MCF 10A (cell line): Measurements from ENCODE around the gene EPHB4. TPM values are rescaled to one million over a fixed set of nuclear protein-coding genes. Genes with fewer than 3 reads are reported as not detected.
"Not testable (repeated sequence)": the region's sequence is repeated elsewhere in the genome, so short reads cannot be mapped to it uniquely, and the experiment has no call there.

Experiments
- BruUV-seq: library from RNA; stranded (reverse); fragments of 400-500 nt; replicated peaks from 2 replicates; lab custom pipeline; 2021; lab: Mats Ljungman, UMichigan
- CTCF ChIA-PET: fragments of 300-600 bp; sonication (Branson Sonifier 250); formaldehyde crosslinking; extraction: SDS; loops from one replicate; lab custom pipeline; 2021; ENCODE audit warnings: antibody characterized with exemption, inconsistent platforms; lab: Yijun Ruan, JAX
- POLR2A ChIA-PET: fragments of 300-600, 350-650 bp; sonication (Branson Sonifier 250); formaldehyde crosslinking; extraction: SDS; loops from one replicate; lab custom pipeline; 2020; ENCODE audit warnings: antibody characterized with exemption, inconsistent platforms; lab: Yijun Ruan, JAX
- DNase-seq: peaks from one replicate; pipeline ENCODE4 v3.0.0-alpha.2; 2018; ENCODE audit not compliant: unreplicated experiment
- H3K27ac Mint-ChIP-seq: one replicate; pipeline ENCODE4 v1.8.0; 2022; ENCODE audit warnings: mild to moderate bottlenecking, low read depth, mixed read lengths; ENCODE audit not compliant: unreplicated experiment
- H3K27me3 Mint-ChIP-seq: one replicate; pipeline ENCODE4 v1.8.0; 2022; ENCODE audit warnings: mixed read lengths; ENCODE audit not compliant: insufficient read depth, unreplicated experiment
- H3K36me3 Mint-ChIP-seq: one replicate; pipeline ENCODE4 v1.8.0; 2022; ENCODE audit warnings: mild to moderate bottlenecking, moderate library complexity, mixed read lengths; ENCODE audit not compliant: insufficient read depth, unreplicated experiment
- H3K4me1 Mint-ChIP-seq: one replicate; pipeline ENCODE4 v1.8.0; 2022; ENCODE audit warnings: mixed read lengths; ENCODE audit not compliant: insufficient read depth, unreplicated experiment
- H3K4me3 Mint-ChIP-seq: one replicate; pipeline ENCODE4 v1.8.0; 2022; ENCODE audit warnings: mild to moderate bottlenecking, moderate library complexity, mixed read lengths; ENCODE audit not compliant: unreplicated experiment
- H3K9me3 Mint-ChIP-seq: one replicate; pipeline ENCODE4 v1.8.0; 2022; ENCODE audit warnings: mixed read lengths; ENCODE audit not compliant: unreplicated experiment
- CTCF ChIP-seq: fragments of 200-600 bp; IDR thresholded peaks from one replicate; pipeline ENCODE4 v1.8.0; 2022; ENCODE audit warnings: antibody characterized with exemption, mild to moderate bottlenecking; ENCODE audit not compliant: unreplicated experiment
- intact Hi-C: fragments of 100-400 bp; cut with micrococcal nuclease; formaldehyde crosslinking; loops from 2 replicates; pipeline ENCODE4 v1.14.1; 2022
- total RNA-seq: library from RNA; stranded (reverse); gene quantifications from 2 replicates; pipeline ENCODE4 v1.2.3, GENCODE V29; 2022

The EPHB4 gene
- total RNA-seq, 1 experiment from 2014 or later: 48.8 TPM

DNA sequence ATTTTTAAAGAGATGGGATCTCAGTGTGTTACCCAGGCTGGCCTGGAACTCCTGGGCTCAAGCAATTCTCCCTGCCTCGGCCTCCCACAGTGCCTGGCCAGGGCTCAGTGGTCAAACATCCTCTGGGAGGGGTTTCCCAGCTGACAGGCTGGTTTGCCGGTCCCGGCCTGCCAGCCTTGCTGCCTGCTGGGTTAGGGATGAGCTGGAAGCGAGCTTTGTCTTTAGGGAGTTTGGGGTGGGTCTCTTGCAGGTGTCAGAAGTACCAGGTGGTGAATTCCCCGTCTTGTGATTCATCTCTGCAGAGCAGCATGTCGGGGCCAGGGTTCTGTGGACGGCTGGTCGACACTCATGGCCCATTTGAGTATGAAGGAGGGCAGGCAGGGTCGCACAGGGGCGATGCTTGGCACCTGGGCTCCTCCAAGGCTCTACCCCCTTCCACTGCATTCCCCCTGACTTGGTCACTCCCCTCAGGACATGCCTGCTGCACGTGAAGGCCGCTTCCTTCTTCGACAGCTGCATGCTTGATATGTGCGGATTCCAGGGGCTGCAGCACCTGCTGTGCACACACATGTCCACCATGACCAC is 63.7 kb downstream of the EPHB4 start:
- POLR2A ChIA-PET: no interaction called here
- H3K4me1 Mint-ChIP-seq: no peaks in the 10 kb centered on the region
- intact Hi-C loops: no loop called here

DNA sequence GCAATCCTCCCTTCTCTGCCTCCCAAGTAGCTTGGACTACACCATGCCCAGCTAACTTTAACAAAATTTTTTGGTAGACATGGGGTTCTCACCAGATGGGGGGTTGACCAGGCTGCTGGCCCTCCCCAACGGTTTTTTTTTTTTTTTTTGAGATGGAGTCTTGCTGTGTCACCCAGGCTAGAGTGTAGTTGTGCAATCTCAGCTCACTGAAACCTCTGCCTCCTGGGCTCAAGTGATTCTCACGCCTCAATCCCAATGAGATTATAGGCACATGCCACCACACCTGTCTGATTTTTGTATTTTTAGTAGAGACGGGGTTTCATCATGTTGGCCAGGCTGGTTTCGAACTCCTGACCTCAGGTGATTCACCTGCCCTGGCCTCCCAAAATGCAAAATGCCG is 64.5 kb downstream of the EPHB4 start:
- H3K4me1 Mint-ChIP-seq, BruUV-seq, H3K36me3 Mint-ChIP-seq, H3K27ac Mint-ChIP-seq, H3K4me3 Mint-ChIP-seq, POLR2A ChIA-PET, H3K27me3 Mint-ChIP-seq, intact Hi-C loops, H3K9me3 Mint-ChIP-seq: not testable (repeated sequence)
- DNase-seq: peak; percentile 22
- CTCF ChIA-PET: interaction anchor here (0.6 to 1.7 kb wide), 3 partner anchors 38 to 306 kb away, joined by 3 to 7 read pairs (median 3); partner anchors contain the start of gene SLC12A9

More for the DNA sequence above, 63.7 kb downstream of the EPHB4 start:
- Mint-ChIP-seq H3K9me3 (no peaks in the 10 kb centered on the region), H3K4me3 (no peak overlapping the region), H3K27me3 (no peaks in the 10 kb centered on the region), H3K27ac (no peak overlapping the region), H3K36me3 (peaks cover 6% of the 10 kb centered on the region)
- no peak for TF ChIP-seq CTCF
- DNase-seq: peak; percentile 11
- CTCF ChIA-PET: interaction anchor here (0.6 to 1.7 kb wide), 6 partner anchors 37 to 306 kb away, joined by 3 to 7 read pairs (median 3); partner anchors contain the start of genes POP7 and SLC12A9
- BruUV-seq: no TSS peak

GRCh38 chr7:100759357-100760171 is 67.8 kb downstream of the EPHB4 start:
- BruUV-seq: no TSS peak
- CTCF ChIA-PET: interaction anchor here (0.6 to 0.7 kb wide), 2 partner anchors 40 to 54 kb away, joined by 3 read pairs; partner anchors contain the start of gene POP7
- intact Hi-C loops: no loop called here

DNA sequence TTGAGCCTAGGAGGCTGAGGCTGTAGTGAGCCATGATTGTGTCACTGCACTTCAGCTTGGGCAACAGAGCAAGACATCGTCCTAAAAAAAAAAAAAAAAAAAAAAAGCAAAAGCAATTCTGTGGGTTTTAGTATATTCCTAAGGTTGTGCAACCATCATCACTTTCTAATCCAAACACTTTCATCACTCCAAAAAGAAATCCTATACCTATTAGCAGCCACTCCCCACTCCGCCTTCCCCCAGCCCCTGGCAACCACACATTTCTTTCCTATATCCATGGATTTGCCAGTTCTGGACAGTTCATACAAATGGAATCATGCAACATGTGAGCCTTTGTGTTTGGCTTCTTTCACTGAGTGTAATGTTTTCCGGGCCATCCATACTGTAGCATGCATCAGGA is 73.6 kb downstream of the EPHB4 start:
- peaks cover 6% of the 10 kb centered on the region for H3K4me1 Mint-ChIP-seq
- no peak for TF ChIP-seq CTCF
- peaks cover 20% of the 10 kb centered on the region for H3K27me3 Mint-ChIP-seq
- no peak overlapping the region for H3K27ac Mint-ChIP-seq
- DNase-seq: peak; percentile 38
- ChIA-PET CTCF (interaction anchor here (0.5 kb wide), 1 partner anchor 19 kb away, joined by 6 read pairs; no protein-coding TSS in a partner anchor), POLR2A (no interaction called here)
- H3K9me3 Mint-ChIP-seq: no peaks in the 10 kb centered on the region
- H3K36me3 Mint-ChIP-seq: peaks cover 10% of the 10 kb centered on the region
- BruUV-seq: no TSS peak
- no peak overlapping the region for H3K4me3 Mint-ChIP-seq
- intact Hi-C loops: no loop called here

More at GRCh38 chr7:100759357-100760171, 67.8 kb downstream of the EPHB4 start:
- no peak for DNase-seq
- H3K9me3 Mint-ChIP-seq: no peaks in the 10 kb centered on the region
- H3K27ac Mint-ChIP-seq: no peak overlapping the region
- POLR2A ChIA-PET: no interaction called here
- TF ChIP-seq CTCF: no peak
- H3K4me3 Mint-ChIP-seq: no peak overlapping the region
- no peaks in the 10 kb centered on the region for H3K4me1 Mint-ChIP-seq
- no peaks in the 10 kb centered on the region for H3K27me3 Mint-ChIP-seq
- peaks cover 6% of the 10 kb centered on the region for H3K36me3 Mint-ChIP-seq
